ENCODE data around the gene GPATCH2.

DNA sequence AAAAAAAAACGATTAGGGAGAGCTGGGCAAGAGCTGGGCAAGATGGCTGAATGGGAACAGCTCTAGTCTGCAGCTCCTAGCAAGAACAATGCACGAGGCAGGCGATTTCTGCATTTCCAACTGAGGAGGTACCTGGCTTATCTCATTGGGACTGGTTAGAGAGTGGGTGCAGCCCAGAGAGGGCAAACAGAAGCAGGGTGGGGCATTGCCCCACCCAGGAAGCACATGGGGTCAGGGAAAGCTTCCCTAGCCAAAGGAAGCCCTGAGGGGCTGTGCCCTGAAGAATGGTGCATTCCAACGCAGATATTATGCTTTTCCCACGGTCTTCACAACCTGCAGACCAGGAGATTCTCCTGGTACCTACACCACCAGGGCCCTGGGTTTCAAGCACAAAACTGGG, 251.6 kb downstream of the GPATCH2 start:
- TF ChIP-seq, protein P1, sequence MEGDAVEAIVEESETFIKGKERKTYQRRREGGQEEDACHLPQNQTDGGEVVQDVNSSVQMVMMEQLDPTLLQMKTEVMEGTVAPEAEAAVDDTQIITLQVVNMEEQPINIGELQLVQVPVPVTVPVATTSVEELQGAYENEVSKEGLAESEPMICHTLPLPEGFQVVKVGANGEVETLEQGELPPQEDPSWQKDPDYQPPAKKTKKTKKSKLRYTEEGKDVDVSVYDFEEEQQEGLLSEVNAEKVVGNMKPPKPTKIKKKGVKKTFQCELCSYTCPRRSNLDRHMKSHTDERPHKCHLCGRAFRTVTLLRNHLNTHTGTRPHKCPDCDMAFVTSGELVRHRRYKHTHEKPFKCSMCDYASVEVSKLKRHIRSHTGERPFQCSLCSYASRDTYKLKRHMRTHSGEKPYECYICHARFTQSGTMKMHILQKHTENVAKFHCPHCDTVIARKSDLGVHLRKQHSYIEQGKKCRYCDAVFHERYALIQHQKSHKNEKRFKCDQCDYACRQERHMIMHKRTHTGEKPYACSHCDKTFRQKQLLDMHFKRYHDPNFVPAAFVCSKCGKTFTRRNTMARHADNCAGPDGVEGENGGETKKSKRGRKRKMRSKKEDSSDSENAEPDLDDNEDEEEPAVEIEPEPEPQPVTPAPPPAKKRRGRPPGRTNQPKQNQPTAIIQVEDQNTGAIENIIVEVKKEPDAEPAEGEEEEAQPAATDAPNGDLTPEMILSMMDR (IDR thresholded peaks at IDR 0.05; ENCODE audit: poor library complexity, severe bottlenecking): no peak
- no peak for TF ChIP-seq SMC3 (conservative IDR thresholded peaks at IDR 0.05; ENCODE audit: poor library complexity)
- no peak for TF ChIP-seq POLR2AphosphoS5 (IDR thresholded peaks at IDR 0.05)
- TF ChIP-seq TAF1 (IDR thresholded peaks at IDR 0.05; ENCODE audit: low read depth): no peak
- no peak for TF ChIP-seq EZH2 (IDR thresholded peaks at IDR 0.05; ENCODE audit: borderline replicate concordance, insufficient read depth, low read length, poor library complexity, severe bottlenecking)
- no peak for TF ChIP-seq RAD21 (conservative IDR thresholded peaks at IDR 0.05)
